Left ventricle myocardium inferior (tissue), 1 donor: ENCODE results near the gene TYW3. TPM values are rescaled to one million over a fixed set of nuclear protein-coding genes. Genes with fewer than 3 reads are reported as not detected.

Experiments
- DNase-seq: peaks from one replicate; pipeline ENCODE4 v3.0.0-alpha.2; 2020
- H3K27ac ChIP-seq: fragments of 200-600 bp; replicated peaks from 2 replicates; pipeline ENCODE4 v1.8.0; 2021
- H3K27me3 ChIP-seq: fragments of 200-600 bp; 2 replicates; pipeline ENCODE4 v1.8.0; 2021; ENCODE audit warnings: low read depth
- H3K36me3 ChIP-seq: fragments of 200-600 bp; 2 replicates; pipeline ENCODE4 v1.8.0; 2021
- H3K4me1 ChIP-seq: fragments of 200-600 bp; 2 replicates; pipeline ENCODE4 v1.8.0; 2021
- H3K4me3 ChIP-seq: fragments of 200-600 bp; 2 replicates; pipeline ENCODE4 v1.8.0; 2021; ENCODE audit warnings: mild to moderate bottlenecking, moderate library complexity
- H3K9me3 ChIP-seq: fragments of 200-600 bp; replicated peaks from 2 replicates; pipeline ENCODE4 v1.8.0; 2021
- intact Hi-C: fragments of 100-400 bp; cut with micrococcal nuclease; formaldehyde crosslinking; loops from one replicate; pipeline ENCODE4 v1.11.0; 2022
- total RNA-seq: library from RNA; stranded (reverse); fragmentation: NEBNext Ultra II Directional; extraction: Animal tissue kit (Norgen Biotek cat#: 25700); gene quantifications from one replicate; pipeline ENCODE4 v1.2.1, GENCODE V29; 2021
- TF ChIP-seq, protein P1 (sequence below): fragments of 200-600 bp; IDR thresholded peaks from 2 replicates; pipeline ENCODE4 v1.8.0; 2021; ENCODE audit warnings: antibody characterized with exemption, mild to moderate bottlenecking, borderline replicate concordance
- donor health status: DM: no; HTN: yes; CAD: no; lungs with severe emphysema.

TYW3 gene
- total RNA-seq, 1 donor from 2014 or later, result 20.9 TPM

DNA sequence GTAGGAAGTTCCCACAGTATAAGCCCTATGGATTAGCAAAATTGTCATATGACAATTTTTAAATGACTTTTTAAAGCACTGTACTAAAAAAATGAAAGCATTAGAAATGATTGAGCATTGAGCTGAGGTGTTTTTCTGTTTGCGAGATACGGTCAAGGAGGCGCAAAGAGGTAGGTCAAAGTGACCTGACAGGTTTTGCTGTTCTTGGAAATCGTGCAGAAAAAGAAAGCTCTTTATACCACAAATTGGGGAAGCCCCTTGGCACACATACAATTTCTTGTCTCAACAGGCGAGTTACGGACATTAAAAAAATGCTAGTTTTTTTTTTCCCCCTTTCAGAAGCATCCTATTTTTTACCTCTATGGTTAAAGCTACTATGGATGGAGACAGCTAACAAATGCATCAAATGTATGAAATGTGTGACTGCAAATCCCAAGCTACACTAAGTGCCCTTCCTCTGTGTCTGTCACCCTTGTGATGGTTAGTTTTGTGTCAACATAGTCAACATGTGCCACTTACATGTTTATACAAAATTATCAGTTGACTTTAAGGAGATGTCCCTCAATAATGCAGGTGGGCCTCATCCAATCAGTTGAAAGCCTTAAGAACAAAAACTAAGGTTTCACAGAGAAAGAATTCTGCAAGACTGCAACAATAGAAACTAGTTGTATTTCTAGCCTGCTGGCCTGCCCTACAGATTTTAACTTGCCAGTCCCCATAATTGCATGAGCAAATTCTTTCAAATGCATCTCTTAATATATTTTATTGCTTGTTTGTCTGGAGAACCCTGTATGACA lies 29.4 kb upstream of the TYW3 start:
- intact Hi-C loops, result no loop called here
- DNase-seq, result no peak
- H3K4me1 ChIP-seq, result no peaks in the 10 kb centered on the region
- H3K4me3 ChIP-seq, result no peak overlapping the region
- H3K27me3 ChIP-seq, result no peaks in the 10 kb centered on the region
- peaks cover 61% of the 10 kb centered on the region for H3K36me3 ChIP-seq
- no peaks in the 10 kb centered on the region for H3K9me3 ChIP-seq
- no peak overlapping the region for H3K27ac ChIP-seq
- TF ChIP-seq, protein P1, sequence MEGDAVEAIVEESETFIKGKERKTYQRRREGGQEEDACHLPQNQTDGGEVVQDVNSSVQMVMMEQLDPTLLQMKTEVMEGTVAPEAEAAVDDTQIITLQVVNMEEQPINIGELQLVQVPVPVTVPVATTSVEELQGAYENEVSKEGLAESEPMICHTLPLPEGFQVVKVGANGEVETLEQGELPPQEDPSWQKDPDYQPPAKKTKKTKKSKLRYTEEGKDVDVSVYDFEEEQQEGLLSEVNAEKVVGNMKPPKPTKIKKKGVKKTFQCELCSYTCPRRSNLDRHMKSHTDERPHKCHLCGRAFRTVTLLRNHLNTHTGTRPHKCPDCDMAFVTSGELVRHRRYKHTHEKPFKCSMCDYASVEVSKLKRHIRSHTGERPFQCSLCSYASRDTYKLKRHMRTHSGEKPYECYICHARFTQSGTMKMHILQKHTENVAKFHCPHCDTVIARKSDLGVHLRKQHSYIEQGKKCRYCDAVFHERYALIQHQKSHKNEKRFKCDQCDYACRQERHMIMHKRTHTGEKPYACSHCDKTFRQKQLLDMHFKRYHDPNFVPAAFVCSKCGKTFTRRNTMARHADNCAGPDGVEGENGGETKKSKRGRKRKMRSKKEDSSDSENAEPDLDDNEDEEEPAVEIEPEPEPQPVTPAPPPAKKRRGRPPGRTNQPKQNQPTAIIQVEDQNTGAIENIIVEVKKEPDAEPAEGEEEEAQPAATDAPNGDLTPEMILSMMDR, result no peak

DNA sequence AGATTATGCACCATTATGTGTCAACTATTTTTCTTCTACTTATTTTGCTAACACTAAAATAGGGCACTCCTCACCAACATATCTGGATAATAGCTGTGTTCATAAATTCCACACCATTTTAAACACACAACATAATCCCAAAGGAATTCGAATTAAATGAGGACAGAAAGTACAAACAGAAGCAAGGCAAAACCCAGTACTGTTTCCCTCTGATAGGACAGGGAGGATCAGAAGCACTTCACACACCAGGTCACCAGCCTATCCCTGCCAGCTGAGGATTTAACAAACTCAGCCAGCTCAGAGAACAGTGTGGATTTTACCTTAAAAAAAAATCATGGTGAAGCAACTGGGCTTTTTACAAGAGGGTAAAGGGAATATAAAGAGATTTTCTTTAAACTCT lies 20.1 kb upstream of the TYW3 start:
- Histone ChIP-seq H3K36me3 (peaks cover 77% of the 10 kb centered on the region), H3K4me3 (no peak overlapping the region), H3K9me3 (no peaks in the 10 kb centered on the region), H3K27ac (no peak overlapping the region), H3K4me1 (peaks cover 12% of the 10 kb centered on the region), H3K27me3 (no peaks in the 10 kb centered on the region)
- DNase-seq, result no peak
- TF ChIP-seq, protein P1, result no peak
- intact Hi-C loops, result no loop called here

DNA sequence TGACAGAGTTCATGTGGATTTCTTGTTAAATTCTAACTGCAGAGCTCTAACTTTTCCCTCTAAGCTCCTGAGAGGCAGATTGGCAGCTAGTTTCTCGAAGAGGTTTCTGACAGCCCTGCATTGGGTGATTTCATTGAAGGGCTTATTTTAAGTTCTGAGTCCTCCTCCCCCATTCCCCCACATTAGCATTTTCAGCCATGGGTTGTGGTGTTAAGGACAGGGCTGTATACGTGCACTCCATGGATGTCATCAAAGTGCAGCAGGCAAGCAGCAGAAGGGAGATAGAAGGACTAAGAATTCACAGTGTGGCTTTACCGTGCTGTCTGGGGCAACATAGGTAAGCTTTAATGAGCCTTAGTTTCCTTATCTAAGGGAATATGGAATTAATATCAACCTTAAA lies 19.1 kb upstream of the TYW3 start:
- Histone ChIP-seq H3K27me3 (no peaks in the 10 kb centered on the region), H3K4me3 (no peak overlapping the region), H3K4me1 (peaks cover 12% of the 10 kb centered on the region), H3K9me3 (no peaks in the 10 kb centered on the region), H3K36me3 (peaks cover 77% of the 10 kb centered on the region), H3K27ac (no peak overlapping the region)
- intact Hi-C loops, result no loop called here
- TF ChIP-seq, protein P1, result no peak
- no peak for DNase-seq

DNA sequence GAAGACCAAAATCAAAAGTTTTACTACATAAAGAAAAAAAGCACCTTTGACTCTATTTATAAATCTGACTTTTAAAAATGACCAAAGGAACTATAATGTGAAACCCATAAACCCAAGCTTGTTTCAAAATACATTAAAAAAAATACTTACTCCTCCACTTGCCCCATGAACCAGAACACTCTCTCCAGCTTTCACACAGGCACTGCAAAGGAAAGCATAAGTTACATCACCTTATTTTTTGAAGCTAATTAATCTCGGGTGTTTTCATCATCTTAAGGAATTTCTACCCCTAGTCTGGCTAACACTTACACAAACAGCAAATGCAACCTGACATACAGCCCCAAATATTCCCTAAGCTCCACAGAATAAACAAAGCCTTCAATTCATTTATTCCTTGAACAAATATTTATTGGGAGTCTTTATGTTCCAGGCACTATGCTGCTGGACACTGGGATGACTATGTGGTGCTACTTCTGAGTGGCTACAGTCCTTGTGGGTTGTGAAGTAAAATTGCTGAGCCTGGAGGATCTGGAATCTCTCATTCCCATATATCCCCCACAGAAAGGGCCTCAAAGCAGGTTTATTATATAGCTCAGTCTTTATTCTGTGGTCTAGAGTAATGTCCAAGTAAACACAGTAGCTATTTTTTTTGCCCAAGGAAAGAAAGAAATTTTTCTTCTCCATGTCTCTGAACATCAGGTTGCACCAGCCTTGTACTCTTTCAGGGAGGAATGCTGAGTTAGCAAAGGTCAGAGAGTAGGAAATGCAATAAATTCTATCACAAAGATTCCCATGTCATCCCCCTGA lies 18.3 kb upstream of the TYW3 start:
- H3K4me3 ChIP-seq, result no peak overlapping the region
- no peak overlapping the region for H3K27ac ChIP-seq
- H3K27me3 ChIP-seq, result no peaks in the 10 kb centered on the region
- H3K36me3 ChIP-seq, result peaks cover 77% of the 10 kb centered on the region
- TF ChIP-seq, protein P1, result no peak
- DNase-seq, result no peak
- H3K9me3 ChIP-seq, result no peaks in the 10 kb centered on the region
- intact Hi-C loops, result no loop called here
- peaks cover 12% of the 10 kb centered on the region for H3K4me1 ChIP-seq

DNA sequence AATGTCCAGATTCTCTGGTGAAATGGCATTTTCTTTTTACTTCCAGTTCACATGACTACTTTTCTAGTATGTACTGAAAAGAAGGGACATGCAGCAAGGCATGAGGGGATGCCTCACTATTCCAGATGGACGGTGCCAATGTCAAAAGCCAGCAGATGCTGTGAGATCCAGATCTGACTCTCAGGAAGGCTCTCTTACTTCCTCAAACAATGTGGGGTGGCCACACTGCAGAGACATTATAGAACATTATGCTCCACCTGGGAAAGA lies 17.8 kb upstream of the TYW3 start:
- H3K27ac ChIP-seq, result no peak overlapping the region
- intact Hi-C loops, result no loop called here
- DNase-seq, result no peak
- peaks cover 78% of the 10 kb centered on the region for H3K36me3 ChIP-seq
- H3K9me3 ChIP-seq, result no peaks in the 10 kb centered on the region
- H3K4me1 ChIP-seq, result peaks cover 12% of the 10 kb centered on the region
- H3K4me3 ChIP-seq, result no peak overlapping the region
- TF ChIP-seq, protein P1, result no peak
- no peaks in the 10 kb centered on the region for H3K27me3 ChIP-seq
